ENCODE data around the gene LRRTM4.

LRRTM4 gene

GRCh38 chr2:77512507-77512906 is 9.7 kb downstream of the LRRTM4 start:
- H3K9me3 Mint-ChIP-seq = no peaks in the 10 kb centered on the region
- no peak overlapping the region for H3K27ac Mint-ChIP-seq
- ATAC-seq (replicated peaks) = no peak
- DNase-seq = no peak
- no peaks in the 10 kb centered on the region for H3K27me3 Mint-ChIP-seq
- H3K4me1 Mint-ChIP-seq = no peaks in the 10 kb centered on the region
- H3K36me3 Mint-ChIP-seq = no peaks in the 10 kb centered on the region
- H3K4me3 Mint-ChIP-seq = no peak overlapping the region

- Mint-ChIP-seq H3K9me3 (no peaks in the 10 kb centered on the region), H3K36me3 (no peaks in the 10 kb centered on the region), H3K27ac (no peak overlapping the region), H3K4me1 (no peaks in the 10 kb centered on the region), H3K4me3 (no peak overlapping the region), H3K27me3 (no peaks in the 10 kb centered on the region)
- DNase-seq (no peak), ATAC-seq (replicated peaks) (no peak)
Observed at GRCh38 chr2:77508511-77508910, 13.7 kb downstream of the LRRTM4 start.

- Mint-ChIP-seq H3K4me3 (no peak overlapping the region), H3K9me3 (no peaks in the 10 kb centered on the region), H3K27ac (no peak overlapping the region), H3K27me3 (no peaks in the 10 kb centered on the region), H3K4me1 (no peaks in the 10 kb centered on the region), H3K36me3 (no peaks in the 10 kb centered on the region)
- no peak for ATAC-seq (replicated peaks)
- no peak for DNase-seq
Observed at GRCh38 chr2:77507657-77508056, 14.5 kb downstream of the LRRTM4 start.

- no peaks in the 10 kb centered on the region for H3K27me3 Mint-ChIP-seq
Observed at GRCh38 chr2:77488141-77488540, 34.0 kb downstream of the LRRTM4 start.

GRCh38 chr2:77487074-77487803 is 34.9 kb downstream of the LRRTM4 start:
- Mint-ChIP-seq H3K9me3 (peaks cover 0 to 1% of the 10 kb centered on the region in 2 donors), H3K27me3 (no peaks in the 10 kb centered on the region), H3K27ac (no peak overlapping the region), H3K4me3 (no peak overlapping the region), H3K4me1 (no peaks in the 10 kb centered on the region), H3K36me3 (no peaks in the 10 kb centered on the region)
- DNase-seq = no peak
- ATAC-seq (replicated peaks) = no peak

More at GRCh38 chr2:77488141-77488540, 34.0 kb downstream of the LRRTM4 start:
- Mint-ChIP-seq H3K4me3 (no peak overlapping the region), H3K4me1 (no peaks in the 10 kb centered on the region), H3K36me3 (no peaks in the 10 kb centered on the region), H3K9me3 (peaks cover 0 to 1% of the 10 kb centered on the region in 2 donors), H3K27ac (no peak overlapping the region)
- ATAC-seq (replicated peaks) (peak in 1 of 2 donors; percentile 38), DNase-seq (no peak)

GRCh38 chr2:77484026-77484425 is 38.1 kb downstream of the LRRTM4 start:
- Mint-ChIP-seq H3K36me3 (no peaks in the 10 kb centered on the region), H3K4me3 (no peak overlapping the region), H3K4me1 (no peaks in the 10 kb centered on the region), H3K27ac (no peak overlapping the region), H3K9me3 (peaks cover 2 to 4% of the 10 kb centered on the region in 2 donors), H3K27me3 (no peaks in the 10 kb centered on the region)
- DNase-seq = no peak
- ATAC-seq (replicated peaks) = no peak

- no peak overlapping the region for H3K4me3 Mint-ChIP-seq
- peaks cover 4 to 8% of the 10 kb centered on the region in 2 donors for H3K9me3 Mint-ChIP-seq
- H3K27me3 Mint-ChIP-seq = no peaks in the 10 kb centered on the region
- H3K27ac Mint-ChIP-seq = no peak overlapping the region
- no peaks in the 10 kb centered on the region for H3K4me1 Mint-ChIP-seq
- H3K36me3 Mint-ChIP-seq = no peaks in the 10 kb centered on the region
- ATAC-seq (replicated peaks) (no peak), DNase-seq (no peak)
Observed at GRCh38 chr2:77479895-77480294, 42.3 kb downstream of the LRRTM4 start.

- no peak overlapping the region for H3K27ac Mint-ChIP-seq
- H3K27me3 Mint-ChIP-seq = no peaks in the 10 kb centered on the region
- H3K9me3 Mint-ChIP-seq = peaks cover 4 to 8% of the 10 kb centered on the region in 2 donors
- DNase-seq (no peak), ATAC-seq (replicated peaks) (no peak)
- H3K4me1 Mint-ChIP-seq = no peaks in the 10 kb centered on the region
- H3K36me3 Mint-ChIP-seq = no peaks in the 10 kb centered on the region
- H3K4me3 Mint-ChIP-seq = no peak overlapping the region
Observed at GRCh38 chr2:77479395-77479794, 42.8 kb downstream of the LRRTM4 start.

GRCh38 chr2:77470096-77470495 is 52.1 kb downstream of the LRRTM4 start:
- DNase-seq = no peak
- ATAC-seq (replicated peaks) = no peak

GRCh38 chr2:77469106-77469505 is 53.1 kb downstream of the LRRTM4 start:
- Mint-ChIP-seq H3K36me3 (no peaks in the 10 kb centered on the region), H3K27ac (no peak overlapping the region), H3K4me1 (no peaks in the 10 kb centered on the region), H3K27me3 (no peaks in the 10 kb centered on the region), H3K9me3 (peaks cover 0 to 4% of the 10 kb centered on the region in 2 donors), H3K4me3 (no peak overlapping the region)
- no peak for ATAC-seq (replicated peaks)
- DNase-seq = no peak

More at GRCh38 chr2:77470096-77470495, 52.1 kb downstream of the LRRTM4 start:
- H3K36me3 Mint-ChIP-seq = no peaks in the 10 kb centered on the region
- no peaks in the 10 kb centered on the region for H3K4me1 Mint-ChIP-seq
- no peak overlapping the region for H3K4me3 Mint-ChIP-seq
- H3K27ac Mint-ChIP-seq = no peak overlapping the region
- peaks cover 0 to 4% of the 10 kb centered on the region in 2 donors for H3K9me3 Mint-ChIP-seq
- no peaks in the 10 kb centered on the region for H3K27me3 Mint-ChIP-seq

GRCh38 chr2:77459840-77460239 is 62.3 kb downstream of the LRRTM4 start:
- H3K27ac Mint-ChIP-seq = no peak overlapping the region
- no peaks in the 10 kb centered on the region for H3K36me3 Mint-ChIP-seq
- DNase-seq = no peak
- H3K9me3 Mint-ChIP-seq = peaks cover 0 to 5% of the 10 kb centered on the region in 2 donors
- H3K4me1 Mint-ChIP-seq = no peaks in the 10 kb centered on the region
- no peak for ATAC-seq (replicated peaks)
- H3K4me3 Mint-ChIP-seq = no peak overlapping the region
- H3K27me3 Mint-ChIP-seq = no peaks in the 10 kb centered on the region

- Mint-ChIP-seq H3K27me3 (no peaks in the 10 kb centered on the region), H3K4me3 (no peak overlapping the region), H3K27ac (no peak overlapping the region), H3K36me3 (no peaks in the 10 kb centered on the region), H3K9me3 (peaks cover 0 to 5% of the 10 kb centered on the region in 2 donors), H3K4me1 (no peaks in the 10 kb centered on the region)
- ATAC-seq (replicated peaks) (no peak), DNase-seq (no peak)
Observed at GRCh38 chr2:77458216-77458615, 64.0 kb downstream of the LRRTM4 start.

GRCh38 chr2:77457665-77458064 is 64.5 kb downstream of the LRRTM4 start:
- H3K4me1 Mint-ChIP-seq = no peaks in the 10 kb centered on the region
- DNase-seq = no peak
- peaks cover 0 to 5% of the 10 kb centered on the region in 2 donors for H3K9me3 Mint-ChIP-seq
- H3K27me3 Mint-ChIP-seq = no peaks in the 10 kb centered on the region
- H3K4me3 Mint-ChIP-seq = no peak overlapping the region
- H3K27ac Mint-ChIP-seq = no peak overlapping the region
- H3K36me3 Mint-ChIP-seq = no peaks in the 10 kb centered on the region
- no peak for ATAC-seq (replicated peaks)

- H3K27ac Mint-ChIP-seq = no peak overlapping the region
- DNase-seq (no peak), ATAC-seq (replicated peaks) (no peak)
- H3K27me3 Mint-ChIP-seq = no peaks in the 10 kb centered on the region
- no peaks in the 10 kb centered on the region for H3K4me1 Mint-ChIP-seq
- no peaks in the 10 kb centered on the region for H3K36me3 Mint-ChIP-seq
- no peak overlapping the region for H3K4me3 Mint-ChIP-seq
- peaks cover 0 to 4% of the 10 kb centered on the region in 2 donors for H3K9me3 Mint-ChIP-seq
Observed at GRCh38 chr2:77443076-77443475, 79.1 kb downstream of the LRRTM4 start.

GRCh38 chr2:77434880-77435279 is 87.3 kb downstream of the LRRTM4 start:
- no peak overlapping the region for H3K27ac Mint-ChIP-seq
- no peaks in the 10 kb centered on the region for H3K36me3 Mint-ChIP-seq
- no peaks in the 10 kb centered on the region for H3K4me1 Mint-ChIP-seq
- ATAC-seq (replicated peaks) (no peak), DNase-seq (no peak)
- H3K4me3 Mint-ChIP-seq = no peak overlapping the region
- H3K9me3 Mint-ChIP-seq = peaks cover 0 to 2% of the 10 kb centered on the region in 2 donors
- no peaks in the 10 kb centered on the region for H3K27me3 Mint-ChIP-seq
